Liver (tissue), 9 donors: ENCODE results near the gene RCN2. TPM values are rescaled to one million over a fixed set of nuclear protein-coding genes. Genes with fewer than 3 reads are reported as not detected.
A peak's percentile ranks its signal among the peaks of the same experiment; 100 is the strongest.

ENCODE experiments used
- DNase-seq: peaks from one replicate; pipeline ENCODE4 v3.0.0-alpha.2; 2017; ENCODE audit warnings: low spot score
- H3K27ac ChIP-seq, 2 donors: one replicate each; pipeline ENCODE4 v1.7.0; 2013; ENCODE audit warnings: inconsistent platforms in 2 of 2, low read length in 2 of 2, control low read depth in 1 of 2, low read depth in 1 of 2, mild to moderate bottlenecking in 1 of 2
- H3K27me3 ChIP-seq, 4 donors: one replicate each; pipeline versions ENCODE4 v1.6.1 to v1.7.0; 2013; ENCODE audit warnings: low read length in 3 of 4, inconsistent platforms in 1 of 4, mild to moderate bottlenecking in 1 of 4, moderate library complexity in 1 of 4; ENCODE audit not compliant: control insufficient read depth in 4 of 4, insufficient read depth in 4 of 4
- H3K36me3 ChIP-seq, 4 donors: one replicate each; pipeline versions ENCODE4 v1.6.1 to v1.7.0; 2013; ENCODE audit warnings: low read length in 3 of 4, mild to moderate bottlenecking in 3 of 4, low read depth in 1 of 4, moderate library complexity in 1 of 4; ENCODE audit not compliant: control insufficient read depth in 4 of 4, insufficient read depth in 3 of 4
- H3K4me1 ChIP-seq, 4 donors: one replicate each; pipeline versions ENCODE4 v1.6.1 to v1.7.0; 2013; ENCODE audit warnings: low read length in 3 of 4, mild to moderate bottlenecking in 3 of 4, moderate library complexity in 1 of 4; ENCODE audit not compliant: control insufficient read depth in 4 of 4, insufficient read depth in 4 of 4
- H3K4me3 ChIP-seq, 3 donors: one replicate each; pipeline versions ENCODE4 v1.6.1 to v1.7.0; 2013; ENCODE audit warnings: low read length in 3 of 3, control low read depth in 1 of 3, low read depth in 1 of 3, mild to moderate bottlenecking in 1 of 3
- H3K9ac ChIP-seq, 2 donors: one replicate each; pipeline ENCODE4 v1.7.0; 2013; ENCODE audit warnings: low read length in 2 of 2, mild to moderate bottlenecking in 2 of 2, moderate library complexity in 2 of 2, control low read depth in 1 of 2, low read depth in 1 of 2
- H3K9me3 ChIP-seq, 4 donors: one replicate each; pipeline versions ENCODE4 v1.6.1 to v1.7.0; 2013; ENCODE audit warnings: low read length in 3 of 4; ENCODE audit not compliant: control insufficient read depth in 4 of 4
- EGR1 ChIP-seq, 2 donors: IDR thresholded peaks; 2 replicates each; pipeline ENCODE4 v1.6.1; 2016 to 2018; ENCODE audit warnings: antibody characterized with exemption in 2 of 2, low read depth in 2 of 2
- FOXA1 ChIP-seq: IDR thresholded peaks from 2 replicates; pipeline ENCODE4 v1.6.1; 2016; ENCODE audit warnings: antibody characterized with exemption
- JUND ChIP-seq, 2 donors: IDR thresholded peaks; 2 replicates each; pipeline ENCODE4 v1.6.1; 2016; ENCODE audit warnings: antibody characterized with exemption in 2 of 2
- RAD21 ChIP-seq, 2 donors: IDR thresholded peaks; 2 replicates each; pipeline ENCODE4 v1.6.1; 2016; ENCODE audit warnings: antibody characterized with exemption in 2 of 2, mild to moderate bottlenecking in 2 of 2
- REST ChIP-seq: IDR thresholded peaks from 2 replicates; pipeline ENCODE4 v1.6.1; 2016; ENCODE audit warnings: antibody characterized with exemption, mild to moderate bottlenecking
- RXRA ChIP-seq, 2 donors: IDR thresholded peaks; 2 replicates each; pipeline ENCODE4 v1.6.1; 2017 to 2018; ENCODE audit warnings: antibody characterized with exemption in 2 of 2, mild to moderate bottlenecking in 1 of 2
- SP1 ChIP-seq: IDR thresholded peaks from 2 replicates; pipeline ENCODE4 v1.6.1; 2018; ENCODE audit warnings: antibody characterized with exemption, mild to moderate bottlenecking
- TAF1 ChIP-seq: conservative IDR thresholded peaks from 2 replicates; pipeline ENCODE4 v1.6.1; 2016; ENCODE audit warnings: antibody characterized with exemption, mild to moderate bottlenecking
- YY1 ChIP-seq: IDR thresholded peaks from 2 replicates; pipeline ENCODE4 v1.6.1; 2016; ENCODE audit warnings: antibody characterized with exemption, mild to moderate bottlenecking
- WGBS: extraction: QIAGEN DNeasy Blood & Tissue Kit; methylation state at CpG from one replicate; pipeline ENCODE4 v1.1.7; 2013; 5-methylcytosine and 5-hydroxymethylcytosine counted together
- polyA plus RNA-seq, 2 donors: library from polyadenylated mRNA; stranded (reverse) in 1 of 2; unstranded in 1 of 2; fragments of 200-250 nt in 1 of 2; fragments of >200 nt in 1 of 2; fragmentation: Nextera tagmentation in 1 of 2; extraction: Ambion mirVana in 1 of 2; gene quantifications; one replicate each; pipeline versions ENCODE4 v1.2.1 to v1.2.3, GENCODE V29; 2013 to 2015
- total RNA-seq, 2 donors: library from RNA; depleted of rRNA; stranded (reverse); fragments of >200 nt; gene quantifications; one replicate each; pipeline ENCODE4 v1.2.3, GENCODE V29; 2014
- TF ChIP-seq, protein P1 (sequence below): IDR thresholded peaks from 2 replicates; pipeline ENCODE4 v1.6.1; 2016; ENCODE audit warnings: antibody characterized with exemption
- TF ChIP-seq, protein P2 (sequence below): IDR thresholded peaks from 2 replicates; pipeline ENCODE4 v1.6.1; 2016; ENCODE audit warnings: antibody characterized with exemption
- donor health status: healthy.
- donor health status: healthy.
- donor health status: healthy.
- donor health status: healthy.
- donor health status: healthy.

The RCN2 gene
- total and polyA plus RNA-seq, 4 donors, result 8.7 to 28.2 (median 15.1) TPM

DNA sequence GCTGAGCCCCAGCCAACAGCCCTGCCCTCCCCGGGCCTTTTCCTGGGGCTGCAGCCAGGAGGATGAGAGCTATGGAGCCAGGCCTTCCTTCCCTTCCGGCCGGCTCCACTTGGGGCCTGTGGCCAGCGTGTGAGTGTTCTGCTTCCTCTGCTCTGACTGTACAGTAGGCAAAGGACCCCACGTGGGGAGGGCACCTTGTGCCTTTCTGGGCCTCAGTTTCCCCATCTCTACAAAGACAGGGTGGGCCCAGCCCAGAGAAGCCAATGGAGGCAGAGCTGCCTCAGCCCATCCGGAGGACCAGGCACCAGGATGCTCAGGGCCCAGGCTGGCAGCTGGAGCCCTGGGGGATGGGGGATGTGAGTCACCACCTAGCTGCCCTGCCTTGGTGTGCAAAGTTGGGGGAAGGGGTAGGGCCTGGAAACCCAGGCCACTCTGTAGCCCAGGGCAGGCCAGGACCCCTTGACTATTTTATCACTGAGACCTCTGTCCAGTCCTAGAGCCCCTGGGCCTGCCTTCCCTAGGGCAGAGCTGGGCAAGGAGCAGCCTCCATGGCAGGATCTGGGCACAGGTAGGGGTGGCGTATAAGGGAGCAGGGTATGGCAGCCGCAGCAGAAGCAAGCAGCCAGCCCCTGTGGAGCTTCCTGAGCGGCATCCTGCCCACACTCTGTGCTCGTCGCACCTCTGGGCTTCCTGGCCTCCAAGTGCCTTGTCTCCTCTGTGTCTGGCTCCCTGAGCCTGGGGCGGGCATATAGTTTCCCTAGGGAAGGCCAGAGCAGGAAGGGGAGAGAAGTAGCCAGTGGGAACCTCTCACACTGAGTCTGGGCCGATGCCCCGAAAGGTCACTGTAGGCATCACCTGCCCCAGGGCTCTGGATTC, 65.2 kb downstream of the RCN2 start:
- Histone ChIP-seq H3K4me1 (no peaks in the 10 kb centered on the region), H3K27me3 (no peaks in the 10 kb centered on the region), H3K27ac (peak overlapping the region; percentile 0 to 20), H3K9ac (no peak overlapping the region), H3K36me3 (no peaks in the 10 kb centered on the region), H3K9me3 (no peaks in the 10 kb centered on the region), H3K4me3 (peak overlapping the region in 1 of 3 donors; percentile 9)
- 77% methylated on average over 14 of the region's 14 CpGs for WGBS
- no peak for DNase-seq
- TF ChIP-seq REST (no peak), RXRA (IDR thresholded peaks at IDR 0.05) (no peak), TAF1 (no peak), SP1 (no peak), RAD21 (IDR thresholded peaks at IDR 0.05) (no peak), JUND (IDR thresholded peaks at IDR 0.05) (no peak), EGR1 (IDR thresholded peaks at IDR 0.05; ENCODE audit: low read depth in 2 of 2) (no peak)
- TF ChIP-seq, protein P1, sequence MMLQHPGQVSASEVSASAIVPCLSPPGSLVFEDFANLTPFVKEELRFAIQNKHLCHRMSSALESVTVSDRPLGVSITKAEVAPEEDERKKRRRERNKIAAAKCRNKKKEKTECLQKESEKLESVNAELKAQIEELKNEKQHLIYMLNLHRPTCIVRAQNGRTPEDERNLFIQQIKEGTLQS, result no peak

DNA sequence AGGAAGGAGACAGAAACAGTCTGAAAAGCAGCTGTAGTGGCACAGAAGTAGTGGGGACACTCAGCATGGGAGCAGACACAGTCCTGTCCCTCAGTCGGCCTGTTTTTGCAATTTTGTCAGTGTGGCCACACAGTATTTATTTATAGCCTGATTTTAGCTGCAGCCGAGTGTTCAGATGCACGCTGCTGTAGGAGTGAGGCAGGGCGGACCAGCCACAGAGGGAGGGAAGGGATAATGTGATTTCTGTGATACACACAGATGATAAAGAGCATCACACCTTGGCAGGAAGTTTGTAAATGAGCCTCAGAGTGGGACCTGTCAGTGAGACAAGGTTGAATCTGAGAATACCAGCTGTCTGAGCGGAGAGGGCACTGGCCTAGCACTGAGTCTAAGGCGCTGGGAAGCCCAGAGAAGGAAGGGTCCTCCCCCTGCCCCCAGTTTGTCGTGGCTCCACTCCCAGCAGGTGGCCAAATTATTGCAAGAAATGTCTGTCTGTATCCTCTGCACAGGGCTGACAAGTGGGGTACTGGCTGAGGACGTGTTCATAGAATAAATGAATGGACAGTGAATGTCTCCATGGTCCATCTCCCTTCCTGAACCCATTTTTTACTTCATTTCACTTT, 67.2 kb downstream of the RCN2 start:
- H3K9ac ChIP-seq, result no peak overlapping the region
- H3K4me3 ChIP-seq, result no peak overlapping the region
- WGBS, result 82% methylated on average over 8 of the region's 8 CpGs
- no peaks in the 10 kb centered on the region for H3K36me3 ChIP-seq
- H3K9me3 ChIP-seq, result no peaks in the 10 kb centered on the region
- no peaks in the 10 kb centered on the region for H3K27me3 ChIP-seq
- DNase-seq, result no peak
- TF ChIP-seq YY1, result no peak
- no peak for TF ChIP-seq TAF1
- no peak for TF ChIP-seq FOXA1
- TF ChIP-seq, protein P1, result no peak
- TF ChIP-seq, protein P2, sequence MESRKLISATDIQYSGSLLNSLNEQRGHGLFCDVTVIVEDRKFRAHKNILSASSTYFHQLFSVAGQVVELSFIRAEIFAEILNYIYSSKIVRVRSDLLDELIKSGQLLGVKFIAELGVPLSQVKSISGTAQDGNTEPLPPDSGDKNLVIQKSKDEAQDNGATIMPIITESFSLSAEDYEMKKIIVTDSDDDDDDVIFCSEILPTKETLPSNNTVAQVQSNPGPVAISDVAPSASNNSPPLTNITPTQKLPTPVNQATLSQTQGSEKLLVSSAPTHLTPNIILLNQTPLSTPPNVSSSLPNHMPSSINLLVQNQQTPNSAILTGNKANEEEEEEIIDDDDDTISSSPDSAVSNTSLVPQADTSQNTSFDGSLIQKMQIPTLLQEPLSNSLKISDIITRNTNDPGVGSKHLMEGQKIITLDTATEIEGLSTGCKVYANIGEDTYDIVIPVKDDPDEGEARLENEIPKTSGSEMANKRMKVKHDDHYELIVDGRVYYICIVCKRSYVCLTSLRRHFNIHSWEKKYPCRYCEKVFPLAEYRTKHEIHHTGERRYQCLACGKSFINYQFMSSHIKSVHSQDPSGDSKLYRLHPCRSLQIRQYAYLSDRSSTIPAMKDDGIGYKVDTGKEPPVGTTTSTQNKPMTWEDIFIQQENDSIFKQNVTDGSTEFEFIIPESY, result no peak
- no peaks in the 10 kb centered on the region for H3K4me1 ChIP-seq
- no peak overlapping the region for H3K27ac ChIP-seq
